ENCODE results near the gene NCAM1.

Gene NCAM1

GRCh38 chr11:113121746-113122145 lies 160.5 kb downstream of the NCAM1 start:
- H3K9me3 ChIP-seq (replicated peaks in 1 of 11), result no peaks in the 10 kb centered on the region
- TF ChIP-seq Cebpa-rat (IDR thresholded peaks at IDR 0.05), result no peak
- H3K27me3 ChIP-seq, result no peaks in the 10 kb centered on the region
- peaks cover 0 to 6% (median 3%) of the 10 kb centered on the region in 10 experiments; a peak in 3 of 20 replicates for H3K4me1 ChIP-seq
- no peaks in the 10 kb centered on the region for H3K36me3 ChIP-seq
- no peak overlapping the region for H3K4me3 ChIP-seq
- no peak overlapping the region for H3K9ac ChIP-seq
- no peak overlapping the region for H3K27ac ChIP-seq
- H4K20me1 ChIP-seq, result no peaks in the 10 kb centered on the region; a peak in 1 of 22 replicates
- H3K4me2 ChIP-seq, result no peak overlapping the region

GRCh38 chr11:113124006-113124405 lies 162.8 kb downstream of the NCAM1 start:
- no peak for TF ChIP-seq Cebpa-rat (IDR thresholded peaks at IDR 0.05)
- H3K4me3 ChIP-seq, result no peak overlapping the region

DNA sequence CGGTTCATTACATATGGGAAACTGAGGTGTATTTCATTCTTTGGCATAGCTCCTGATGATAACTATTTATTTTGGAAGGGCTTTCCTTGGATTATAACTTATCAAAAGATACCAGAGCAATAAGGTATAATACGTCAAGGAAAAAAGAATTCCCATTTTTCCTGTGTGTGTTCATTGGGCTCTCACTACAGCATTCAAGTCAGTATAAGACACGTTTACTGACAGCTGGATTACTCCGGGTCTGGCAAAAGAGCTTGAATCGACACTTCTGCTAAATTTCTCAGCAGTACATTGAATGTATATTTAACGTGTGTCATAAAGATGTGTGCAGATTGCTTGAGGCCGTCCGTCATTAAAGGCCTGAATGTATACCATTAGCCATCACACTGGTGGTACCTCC lies 163.4 kb downstream of the NCAM1 start:
- no peak overlapping the region for H3K27ac ChIP-seq
- no peaks in the 10 kb centered on the region for H3K27me3 ChIP-seq
- H3K9me3 ChIP-seq (replicated peaks in 1 of 11), result no peaks in the 10 kb centered on the region
- H4K20me1 ChIP-seq, result no peaks in the 10 kb centered on the region; a peak in 1 of 22 replicates
- H3K4me2 ChIP-seq, result no peak overlapping the region
- no peaks in the 10 kb centered on the region for H3K36me3 ChIP-seq
- H3K4me3 ChIP-seq, result no peak overlapping the region
- TF ChIP-seq Cebpa-rat (IDR thresholded peaks at IDR 0.05), result no peak
- 0 out of 20 replicates have a peak, but pooled peaks cover 0 to 1% (median 0%) of the 10 kb centered on the region in 10 experiments for H3K4me1 ChIP-seq
- no peak overlapping the region for H3K9ac ChIP-seq

More at GRCh38 chr11:113124006-113124405, 162.8 kb downstream of the NCAM1 start:
- no peaks in the 10 kb centered on the region for H3K36me3 ChIP-seq
- H3K4me2 ChIP-seq, result no peak overlapping the region
- no peaks in the 10 kb centered on the region for H3K9me3 ChIP-seq (replicated peaks in 1 of 11)
- no peak overlapping the region for H3K27ac ChIP-seq
- H3K4me1 ChIP-seq, result peaks cover 0 to 6% (median 3%) of the 10 kb centered on the region in 10 experiments; a peak in 3 of 20 replicates
- H3K27me3 ChIP-seq, result no peaks in the 10 kb centered on the region
- no peak overlapping the region for H3K9ac ChIP-seq
- no peaks in the 10 kb centered on the region; a peak in 1 of 22 replicates for H4K20me1 ChIP-seq

GRCh38 chr11:113129261-113129992 lies 168.2 kb downstream of the NCAM1 start:
- Histone ChIP-seq H3K27ac (no peak overlapping the region), H3K4me3 (no peak overlapping the region), H3K27me3 (no peaks in the 10 kb centered on the region), H3K9me3 (replicated peaks in 1 of 11) (peaks cover 0 to 9% (median 0%) of the 10 kb centered on the region in 11 experiments; a peak in 4 of 22 replicates), H4K20me1 (no peaks in the 10 kb centered on the region), H3K4me1 (peaks cover 0 to 9% (median 0%) of the 10 kb centered on the region in 10 experiments; a peak in 3 of 20 replicates), H3K9ac (no peak overlapping the region), H3K36me3 (no peaks in the 10 kb centered on the region), H3K4me2 (no peak overlapping the region)
- no peak for TF ChIP-seq Cebpa-rat (IDR thresholded peaks at IDR 0.05)

DNA sequence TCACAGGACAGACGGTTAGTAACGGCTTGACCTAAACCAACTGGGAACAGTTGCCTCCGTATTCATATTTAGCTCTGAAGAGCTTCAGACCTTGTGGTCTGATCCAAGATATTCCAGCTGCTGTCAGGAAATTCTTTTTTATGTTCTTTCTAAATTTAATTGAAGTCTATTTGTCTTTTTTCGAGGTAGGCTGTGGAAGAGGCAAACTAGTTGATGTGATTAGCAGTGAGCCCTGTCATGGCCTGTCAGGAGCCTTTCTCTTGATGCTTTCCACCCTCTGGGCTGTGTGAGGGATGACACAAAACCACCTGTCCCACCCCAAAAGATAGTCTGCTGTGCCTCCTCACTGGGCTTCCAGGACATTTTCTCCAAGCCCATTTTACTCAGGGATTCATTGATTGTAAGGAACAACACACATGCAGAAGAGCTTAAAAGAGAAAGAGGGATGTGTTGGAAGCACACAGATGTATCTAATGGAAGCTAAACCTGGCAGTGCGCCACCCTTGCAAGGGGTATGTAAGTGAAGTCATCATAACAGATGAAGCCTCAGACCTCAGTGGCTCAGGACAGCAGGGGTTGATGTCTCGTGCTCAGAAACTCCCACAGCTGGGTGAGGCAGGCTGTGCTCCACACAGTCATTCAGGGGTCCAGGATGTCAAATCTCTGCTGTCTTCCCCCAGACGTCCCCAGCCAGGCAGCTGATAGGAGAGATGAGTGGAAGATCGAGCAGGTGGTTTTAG lies 170.0 kb downstream of the NCAM1 start:
- H3K4me3 ChIP-seq, result no peak overlapping the region
- peaks cover 0 to 9% (median 0%) of the 10 kb centered on the region in 11 experiments; a peak in 4 of 22 replicates for H3K9me3 ChIP-seq (replicated peaks in 1 of 11)

DNA sequence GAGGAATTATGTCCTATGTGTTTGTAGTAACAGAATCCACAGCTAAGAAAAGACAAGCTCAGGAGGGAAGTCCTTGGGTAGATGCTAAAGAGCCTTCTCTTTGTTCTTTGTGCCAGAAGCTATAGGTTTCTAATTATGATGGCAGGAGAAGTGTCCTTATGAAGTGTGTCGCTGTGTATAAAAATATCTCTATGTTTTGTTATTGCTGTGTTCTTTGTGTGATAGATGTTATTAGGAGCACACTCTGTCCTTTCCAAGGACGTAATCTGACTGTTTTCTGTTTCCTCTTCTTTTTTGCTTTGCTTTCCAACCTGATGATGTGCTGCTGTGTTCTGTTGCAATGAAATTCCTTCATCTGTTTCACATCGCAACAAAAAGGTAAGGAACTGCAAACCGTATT lies 171.9 kb downstream of the NCAM1 start:
- no peak overlapping the region for H3K4me2 ChIP-seq
- no peaks in the 10 kb centered on the region for H3K36me3 ChIP-seq
- H3K27me3 ChIP-seq, result no peaks in the 10 kb centered on the region
- no peak overlapping the region for H3K27ac ChIP-seq
- H3K4me3 ChIP-seq, result no peak overlapping the region
- no peak for TF ChIP-seq Cebpa-rat (IDR thresholded peaks at IDR 0.05)
- no peak overlapping the region for H3K9ac ChIP-seq
- peaks cover 0 to 9% (median 0%) of the 10 kb centered on the region in 11 experiments; a peak in 4 of 22 replicates for H3K9me3 ChIP-seq (replicated peaks in 1 of 11)
- peaks cover 0 to 9% (median 0%) of the 10 kb centered on the region in 10 experiments; a peak in 3 of 20 replicates for H3K4me1 ChIP-seq
- H4K20me1 ChIP-seq, result no peaks in the 10 kb centered on the region

More for the DNA sequence above, 170.0 kb downstream of the NCAM1 start:
- no peak for TF ChIP-seq Cebpa-rat (IDR thresholded peaks at IDR 0.05)
- Histone ChIP-seq H4K20me1 (no peaks in the 10 kb centered on the region), H3K9ac (no peak overlapping the region), H3K36me3 (no peaks in the 10 kb centered on the region), H3K4me2 (no peak overlapping the region; a peak in 1 of 22 replicates), H3K27ac (no peak overlapping the region), H3K27me3 (no peaks in the 10 kb centered on the region), H3K4me1 (peaks cover 0 to 9% (median 0%) of the 10 kb centered on the region in 10 experiments; a peak in 3 of 20 replicates)

- H3K4me2 ChIP-seq, result no peak overlapping the region
- H3K9ac ChIP-seq, result no peak overlapping the region
- peaks cover 0 to 9% (median 0%) of the 10 kb centered on the region in 10 experiments; a peak in 3 of 20 replicates for H3K4me1 ChIP-seq
- H3K9me3 ChIP-seq (replicated peaks in 1 of 11), result peaks cover 0 to 9% (median 0%) of the 10 kb centered on the region in 11 experiments; a peak in 4 of 22 replicates
- TF ChIP-seq Cebpa-rat (IDR thresholded peaks at IDR 0.05), result no peak
- no peak overlapping the region for H3K4me3 ChIP-seq
- H3K36me3 ChIP-seq, result no peaks in the 10 kb centered on the region
- H4K20me1 ChIP-seq, result no peaks in the 10 kb centered on the region
- H3K27ac ChIP-seq, result no peak overlapping the region
- no peaks in the 10 kb centered on the region for H3K27me3 ChIP-seq
Observed at GRCh38 chr11:113134626-113135025, 173.4 kb downstream of the NCAM1 start.

GRCh38 chr11:113137713-113138529 lies 176.7 kb downstream of the NCAM1 start:
- no peak for TF ChIP-seq Cebpa-rat (IDR thresholded peaks at IDR 0.05)
- no peaks in the 10 kb centered on the region for H3K9me3 ChIP-seq (replicated peaks in 1 of 11)
- H3K4me3 ChIP-seq, result no peak overlapping the region
- no peak overlapping the region for H3K4me2 ChIP-seq
- no peaks in the 10 kb centered on the region for H3K27me3 ChIP-seq
- no peak overlapping the region for H3K9ac ChIP-seq
- no peak overlapping the region for H3K27ac ChIP-seq
- H4K20me1 ChIP-seq, result no peaks in the 10 kb centered on the region
- H3K36me3 ChIP-seq, result no peaks in the 10 kb centered on the region
- H3K4me1 ChIP-seq, result no peaks in the 10 kb centered on the region

GRCh38 chr11:113138731-113139130 lies 177.5 kb downstream of the NCAM1 start:
- no peaks in the 10 kb centered on the region for H3K36me3 ChIP-seq
- H3K9ac ChIP-seq, result no peak overlapping the region
- H3K4me3 ChIP-seq, result no peak overlapping the region
- H3K27me3 ChIP-seq, result no peaks in the 10 kb centered on the region
- H3K4me2 ChIP-seq, result no peak overlapping the region
- no peaks in the 10 kb centered on the region for H3K4me1 ChIP-seq
- H3K9me3 ChIP-seq (replicated peaks in 1 of 11), result no peaks in the 10 kb centered on the region
- no peaks in the 10 kb centered on the region for H4K20me1 ChIP-seq
- H3K27ac ChIP-seq, result no peak overlapping the region
- TF ChIP-seq Cebpa-rat (IDR thresholded peaks at IDR 0.05), result no peak
